GM19452 (cell line): ENCODE measurements around the gene PATE4.

ENCODE experiments used
- ATAC-seq: cut with Tn5 transposase; IDR thresholded peaks from one replicate; pipeline ENCODE4 v1.9.1; 2021; ENCODE audit not compliant: unreplicated experiment

Gene PATE4

GRCh38 chr11:125887373-125888324 lies 54.5 kb downstream of the PATE4 start, which contains the start of gene HYLS1:
Gene HYLS1, plus strand, starts transcription at chr11:125887668. Its CDS starts 11,701 bp downstream, at chr11:125899369.
- peak; percentile 85 for ATAC-seq
